Left renal pelvis (tissue), 4 donors: Measurements from ENCODE around the gene DAPK3. TPM values are rescaled to one million over a fixed set of nuclear protein-coding genes. Genes with fewer than 3 reads are reported as not detected.
"Not testable (repeated sequence)": the region's sequence is repeated elsewhere in the genome, so short reads cannot be mapped to it uniquely, and the experiment has no call there.

ENCODE experiments used
- DNase-seq, 4 donors: peaks; one replicate each; pipeline ENCODE4 v3.0.0-alpha.2; 2013; ENCODE audit warnings: low read depth in 4 of 4, low spot score in 3 of 4
- polyA plus RNA-seq, 4 donors: library from polyadenylated mRNA; unstranded; fragments of 120-200 nt; gene quantifications; one replicate each; pipeline ENCODE4 v1.2.1, GENCODE V29; 2013; ENCODE audit not compliant: insufficient read length in 4 of 4

DAPK3 gene
- polyA plus RNA-seq, 4 donors = 36.6 to 48.0 (median 40.4) TPM

GRCh38 chr19:3961007-3961406 is 9.9 kb downstream of the DAPK3 start:
- DNase-seq = no peak

- no peak for DNase-seq
Measured at GRCh38 chr19:3959766-3960131, 11.2 kb downstream of the DAPK3 start.

DNA sequence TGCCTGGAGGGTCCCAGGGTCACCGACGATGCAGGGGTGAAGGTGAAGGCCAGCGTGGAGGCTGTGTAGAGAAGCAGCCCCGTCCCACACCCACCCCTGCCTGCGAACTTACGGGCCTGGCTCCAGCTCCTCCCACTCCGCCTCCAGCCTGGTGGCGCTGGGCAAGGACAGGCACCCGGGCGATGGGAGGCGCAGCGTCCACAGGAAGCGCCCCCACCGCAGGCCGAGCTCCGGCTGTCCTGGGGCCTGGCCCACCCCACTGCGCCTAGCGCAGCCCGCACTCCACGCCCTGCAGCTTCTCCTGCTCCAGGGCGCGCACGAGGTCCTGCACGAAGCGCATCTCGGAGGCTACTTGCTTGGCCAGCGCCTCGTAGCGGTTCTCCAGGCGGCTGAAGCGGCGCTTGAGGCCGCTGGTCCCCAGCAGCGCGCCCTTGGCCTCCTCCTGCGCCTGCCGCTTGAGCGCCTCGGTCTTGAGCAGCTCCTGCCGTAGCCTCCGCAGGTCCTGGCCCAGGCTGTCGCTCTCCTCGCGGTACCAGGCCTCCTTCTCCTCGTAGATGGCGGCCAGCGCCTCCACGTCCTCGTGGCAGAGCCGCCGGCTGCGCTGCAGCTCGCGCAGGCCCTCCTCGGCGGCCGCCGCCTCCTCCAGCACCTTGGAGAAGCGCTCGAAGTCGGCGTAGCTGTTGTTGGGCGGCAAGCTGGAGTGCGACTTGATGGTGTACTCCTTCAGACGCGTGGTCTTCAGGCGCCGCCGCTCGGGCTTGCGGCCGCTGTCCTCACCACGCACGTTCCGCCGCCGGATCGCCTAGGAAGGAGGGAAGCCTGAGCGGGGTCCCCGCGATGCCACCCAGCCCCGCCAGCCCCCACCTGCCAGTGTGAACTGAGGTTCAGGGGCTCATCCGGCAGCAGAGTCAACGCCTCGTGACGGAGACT is 11.8 kb downstream of the DAPK3 start:
- no peak for DNase-seq

- DNase-seq = no peak
Measured at GRCh38 chr19:3955688-3956087, 15.2 kb downstream of the DAPK3 start.

- not testable (repeated sequence) for DNase-seq
Measured at GRCh38 chr19:3955276-3955675, 15.6 kb downstream of the DAPK3 start.

DNA sequence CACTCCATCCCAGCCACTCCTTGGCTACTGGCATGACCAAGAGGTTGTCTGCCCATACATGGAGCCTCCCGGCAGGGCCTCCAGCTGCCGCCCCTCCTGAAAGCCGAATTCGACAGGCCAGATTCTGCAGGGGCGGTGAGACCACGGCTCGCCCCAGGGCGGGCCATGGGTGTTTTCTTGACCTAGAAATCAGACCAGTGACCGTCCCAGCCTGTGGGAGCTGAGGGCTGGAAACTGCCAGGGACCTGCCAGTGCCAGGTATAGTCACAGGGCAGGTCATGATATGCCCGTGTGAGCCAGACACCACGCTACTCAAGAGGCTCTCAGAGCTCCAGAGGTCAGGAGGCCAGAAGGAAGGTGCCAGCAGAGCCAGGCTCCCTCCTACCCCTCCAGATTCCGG is 16.8 kb downstream of the DAPK3 start:
- no peak for DNase-seq

GRCh38 chr19:3952755-3953276 is 18.1 kb downstream of the DAPK3 start:
- DNase-seq = not testable (repeated sequence)

DNA sequence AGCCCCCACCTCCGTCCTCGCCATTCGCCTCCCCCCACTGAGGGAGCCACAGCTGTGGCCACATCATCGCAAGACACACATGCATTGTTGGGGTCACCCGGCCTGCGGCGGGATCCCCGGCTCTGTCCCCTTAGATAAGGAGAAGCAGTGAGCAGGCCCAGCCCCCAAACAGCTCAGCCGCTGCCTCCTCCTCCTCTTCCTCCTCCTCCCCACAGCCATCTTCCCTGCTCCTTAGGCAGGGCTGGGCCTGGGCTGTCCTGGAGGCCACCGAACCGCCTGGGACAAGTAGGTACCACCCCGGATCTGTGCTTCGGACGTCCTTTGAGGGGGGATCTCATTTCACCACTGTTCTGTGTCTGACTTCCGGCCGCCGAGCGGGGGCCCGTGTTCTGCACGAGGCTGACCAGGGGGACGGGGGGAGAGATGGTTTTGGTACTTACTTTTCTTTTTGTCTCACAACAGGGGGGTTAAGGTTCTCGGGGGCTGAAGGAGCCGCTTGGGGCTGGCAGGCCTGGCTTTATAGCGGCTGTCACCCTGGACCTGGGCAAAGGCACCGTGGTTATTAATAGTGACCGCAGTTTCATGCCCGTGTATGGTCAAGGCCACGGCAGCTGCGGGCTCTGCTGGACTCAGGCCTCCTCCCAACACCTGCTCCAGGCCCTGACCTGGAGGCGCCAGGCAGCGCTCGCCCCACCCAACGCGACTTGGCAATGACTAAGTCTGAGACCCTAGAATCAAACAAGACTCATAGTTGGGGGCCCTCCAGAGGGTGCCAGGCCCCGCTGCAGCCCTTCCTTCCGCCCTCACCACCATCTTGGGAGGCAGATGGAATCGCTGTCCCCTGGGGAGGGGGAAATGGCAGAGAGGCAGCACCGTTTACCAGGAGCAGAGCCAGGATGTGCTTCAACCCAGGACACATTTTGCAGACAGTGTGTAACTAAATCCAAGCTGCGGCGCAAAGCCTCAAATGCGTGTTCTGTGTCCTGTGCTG is 19.7 kb downstream of the DAPK3 start:
- DNase-seq = no peak

- DNase-seq = no peak
Measured at GRCh38 chr19:3949997-3950859, 20.7 kb downstream of the DAPK3 start.

DNA sequence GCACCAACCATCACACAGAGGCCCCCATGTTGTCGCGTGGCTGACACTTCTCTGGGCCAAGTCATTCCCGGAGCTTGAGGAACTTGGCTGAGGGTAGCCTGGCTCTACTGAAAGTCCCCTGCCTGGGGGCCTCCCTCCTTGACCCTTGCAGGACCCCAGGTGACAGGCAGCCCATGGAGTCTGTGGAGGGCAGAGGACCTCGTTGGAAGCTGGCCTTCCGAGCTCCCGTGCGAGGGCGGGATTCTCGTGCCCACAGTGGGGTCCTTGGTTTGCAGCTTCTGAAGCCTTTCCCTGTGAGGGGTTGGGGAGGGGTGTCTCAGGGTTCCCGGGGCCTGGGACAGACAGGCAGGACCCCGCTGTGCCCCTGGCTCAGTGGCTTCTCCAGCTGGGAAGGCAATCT is 21.6 kb downstream of the DAPK3 start:
- no peak for DNase-seq

DNA sequence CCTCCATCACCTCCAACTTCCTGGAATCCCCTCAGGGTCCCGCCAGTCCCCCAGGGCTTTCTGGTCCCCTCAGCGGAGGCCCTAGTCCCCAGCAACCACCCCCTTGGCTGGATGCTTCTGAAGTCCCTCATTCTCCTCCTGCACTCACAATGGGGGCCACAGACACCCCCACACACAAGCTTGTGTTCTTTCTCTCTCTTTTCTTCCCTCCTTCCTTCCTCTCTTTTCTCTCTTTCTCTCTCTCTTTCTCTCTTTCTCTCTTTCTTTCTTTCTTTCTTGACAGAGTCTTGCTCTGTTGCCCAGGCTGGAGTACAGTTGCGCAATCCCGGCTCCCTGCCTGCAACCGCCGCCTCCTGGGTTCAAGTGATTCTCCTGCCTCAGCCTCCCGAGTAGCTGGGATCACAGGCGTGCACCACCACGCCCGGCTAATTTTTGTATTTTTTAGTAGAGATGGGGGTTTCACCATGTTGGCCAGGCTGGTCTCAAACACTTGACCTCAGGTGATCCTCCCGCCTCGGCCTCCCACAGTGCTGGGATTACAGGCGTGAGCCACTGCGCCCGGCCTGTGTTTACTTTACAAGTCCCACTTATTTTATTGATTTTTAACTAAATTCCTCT is 23.5 kb downstream of the DAPK3 start:
- not testable (repeated sequence) for DNase-seq

GRCh38 chr19:3945838-3946237 is 25.1 kb downstream of the DAPK3 start:
- no peak for DNase-seq

DNA sequence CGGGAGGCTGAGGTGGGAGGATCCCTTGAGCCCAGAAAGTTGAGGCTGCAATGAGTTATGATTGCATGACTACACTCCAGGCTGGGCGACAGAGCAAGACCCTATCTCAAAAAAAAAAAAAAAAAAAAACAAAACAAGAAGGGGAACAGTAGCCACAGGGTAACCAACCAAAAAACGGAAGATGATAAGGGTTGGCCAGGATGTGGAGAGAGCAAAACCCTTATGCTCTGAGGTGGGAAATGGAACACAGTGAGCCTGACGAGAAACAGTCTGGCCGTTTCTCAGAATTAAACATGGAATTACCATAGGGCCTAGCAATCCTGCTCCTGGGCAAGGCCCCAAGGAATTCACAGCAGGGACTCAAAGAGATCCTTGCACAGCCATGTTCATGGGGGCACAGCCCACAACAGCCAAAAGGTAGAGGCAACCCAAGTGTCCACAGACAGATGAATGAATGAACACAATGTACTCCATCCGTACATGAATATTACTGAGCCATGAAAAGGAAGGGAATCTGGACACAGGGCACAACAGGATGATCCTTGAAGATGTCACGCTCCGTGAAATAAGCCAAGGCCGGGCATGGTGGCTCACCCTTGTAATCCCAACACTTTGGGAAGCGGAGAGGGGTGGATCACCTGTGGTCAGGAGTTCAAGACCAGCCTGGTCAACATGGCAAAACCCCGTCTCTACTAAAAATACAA is 26.7 kb downstream of the DAPK3 start:
- DNase-seq = no peak

GRCh38 chr19:3942790-3943409 is 28.0 kb downstream of the DAPK3 start:
- DNase-seq = no peak

GRCh38 chr19:3938300-3938950 is 32.5 kb downstream of the DAPK3 start:
- not testable (repeated sequence) for DNase-seq

DNA sequence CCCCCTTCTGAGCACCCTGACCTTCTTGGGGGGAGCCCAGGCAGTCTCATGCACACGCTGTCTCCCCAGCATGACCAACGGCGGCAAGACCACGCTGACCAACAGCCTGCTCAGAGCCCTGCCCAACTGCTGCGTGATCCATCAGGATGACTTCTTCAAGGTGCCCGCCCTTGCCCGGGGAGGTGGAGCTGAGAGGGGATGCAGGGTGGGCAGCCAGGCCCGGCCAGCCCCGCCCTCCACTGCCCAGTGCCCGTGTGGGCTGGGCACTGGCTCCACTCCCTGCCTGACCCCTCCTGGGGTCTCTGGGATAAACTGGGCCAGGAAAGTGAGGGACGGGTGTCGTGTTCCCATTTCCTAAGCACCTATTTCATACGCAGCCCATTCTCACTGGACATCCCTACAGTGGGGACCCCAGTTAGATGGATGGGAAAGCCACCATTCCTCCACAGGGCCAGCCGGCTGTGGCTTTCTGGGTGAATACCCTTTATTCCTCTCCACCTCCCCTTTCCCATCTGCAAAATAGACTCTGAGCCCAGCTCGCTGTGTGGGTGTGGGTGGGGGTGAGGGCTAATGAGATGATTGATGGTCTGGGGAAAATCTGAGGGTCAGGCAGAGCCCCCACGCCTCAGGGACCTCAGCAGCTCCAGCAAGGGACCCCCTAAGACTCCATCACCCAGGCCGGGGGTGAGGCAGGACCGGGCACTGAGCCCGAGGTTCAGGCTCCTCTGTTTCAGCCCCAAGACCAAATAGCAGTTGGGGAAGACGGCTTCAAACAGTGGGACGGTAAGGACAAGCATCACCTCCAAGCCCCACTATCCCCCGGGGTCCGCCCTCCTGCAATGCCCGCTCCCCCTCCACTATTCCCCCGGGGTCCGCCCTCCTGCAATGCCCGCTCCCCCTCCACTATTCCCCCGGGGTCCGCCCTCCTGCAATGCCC is 34.1 kb downstream of the DAPK3 start:
- DNase-seq = no peak
